Mesendoderm (in vitro differentiated cells): ENCODE data around the gene SIGLEC11.

ENCODE experiments used
- DNase-seq: peaks from one replicate; pipeline ENCODE4 v3.0.0; 2013
- H2AK5ac ChIP-seq: 2 replicates; pipeline ENCODE4 v1.6.1; 2013; ENCODE audit warnings: low read length, inconsistent platforms
- H2BK120ac ChIP-seq: 2 replicates; pipeline ENCODE4 v1.6.1; 2013; ENCODE audit warnings: low read depth, mild to moderate bottlenecking, low read length, moderate library complexity, mixed read lengths
- H2BK15ac ChIP-seq: replicated peaks from 2 replicates; pipeline ENCODE4 v1.6.1; 2013; ENCODE audit warnings: low read depth, mild to moderate bottlenecking, moderate library complexity
- H2BK5ac ChIP-seq: 2 replicates; pipeline ENCODE4 v1.6.1; 2013; ENCODE audit warnings: low read length, inconsistent platforms
- H3K18ac ChIP-seq: 2 replicates; pipeline ENCODE4 v1.6.1; 2013; ENCODE audit warnings: mild to moderate bottlenecking, low read length, mixed read lengths
- H3K23ac ChIP-seq: one replicate; pipeline ENCODE4 v1.6.1; 2013; ENCODE audit warnings: low read length
- H3K27ac ChIP-seq: 2 replicates; pipeline ENCODE4 v1.5.1; 2013; ENCODE audit warnings: low read depth, mild to moderate bottlenecking, inconsistent platforms, low read length, moderate library complexity
- H3K27me3 ChIP-seq: 2 replicates; pipeline ENCODE4 v1.6.1; 2013; ENCODE audit warnings: low read length, control low read depth, mild to moderate bottlenecking, inconsistent platforms; ENCODE audit not compliant: insufficient read depth, poor library complexity
- H3K36me3 ChIP-seq: 2 replicates; pipeline ENCODE4 v1.6.1; 2013; ENCODE audit warnings: low read length, inconsistent platforms; ENCODE audit not compliant: control insufficient read depth, insufficient read depth
- H3K4ac ChIP-seq: one replicate; pipeline ENCODE4 v1.6.1; 2013; ENCODE audit warnings: low read depth, mild to moderate bottlenecking, low read length, moderate library complexity
- H3K4me1 ChIP-seq: 2 replicates; pipeline ENCODE4 v1.6.1; 2013; ENCODE audit warnings: low read depth, low read length, inconsistent platforms; ENCODE audit not compliant: control insufficient read depth
- H3K4me2 ChIP-seq: 2 replicates; pipeline ENCODE4 v1.6.1; 2013; ENCODE audit warnings: low read length
- H3K4me3 ChIP-seq: 2 replicates; pipeline ENCODE4 v1.5.1; 2013; ENCODE audit warnings: mild to moderate bottlenecking, low read length
- H3K56ac ChIP-seq: one replicate; pipeline ENCODE4 v1.6.1; 2013; ENCODE audit warnings: low read length
- H3K79me1 ChIP-seq: 2 replicates; pipeline ENCODE4 v1.6.1; 2013; ENCODE audit warnings: low read length, inconsistent platforms
- H3K79me2 ChIP-seq: 2 replicates; pipeline ENCODE4 v1.6.1; 2013; ENCODE audit warnings: mild to moderate bottlenecking, low read length; ENCODE audit not compliant: control insufficient read depth, insufficient read depth
- H3K9ac ChIP-seq: 2 replicates; pipeline ENCODE4 v1.6.1; 2013; ENCODE audit warnings: low read length, inconsistent platforms
- H4K5ac ChIP-seq: one replicate; pipeline ENCODE4 v1.6.1; 2013; ENCODE audit warnings: low read length
- H4K8ac ChIP-seq: one replicate; pipeline ENCODE4 v1.6.1; 2013; ENCODE audit warnings: low read depth, mild to moderate bottlenecking, control low read depth, low read length, moderate library complexity
- WGBS: extraction: QIAGEN DNeasy Blood & Tissue Kit; methylation state at CpG from one replicate; pipeline ENCODE4 v1.1.7; 2013; ENCODE audit warnings: low lambda C conversion rate, missing lambda C conversion rate; ENCODE audit not compliant: insufficient coverage; ENCODE audit errors: extremely low coverage; 5-methylcytosine and 5-hydroxymethylcytosine counted together

The SIGLEC11 gene

DNA sequence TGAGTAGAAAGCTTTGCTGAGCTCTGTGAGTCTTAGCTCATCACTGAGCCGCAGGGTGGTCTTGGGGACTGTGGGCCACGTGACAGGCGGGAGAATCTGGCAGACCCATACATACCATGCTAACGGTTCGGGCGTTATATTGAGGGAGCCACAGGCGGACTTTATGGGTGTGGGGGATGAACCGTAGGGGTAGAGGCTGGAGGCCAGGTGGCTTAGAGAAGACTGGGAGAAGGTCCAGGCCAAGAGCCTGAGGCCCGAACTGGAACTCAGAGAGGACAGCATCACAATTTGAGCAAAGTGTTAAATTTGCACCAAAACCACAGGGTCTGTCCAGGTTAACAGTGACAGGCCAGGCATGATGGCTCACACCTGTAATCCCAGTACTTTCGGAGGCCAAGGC is 47.3 kb downstream of the SIGLEC11 start:
- H4K5ac ChIP-seq: no peak overlapping the region
- no CpG with 5 or more reads among the region's 10 CpGs for WGBS

DNA sequence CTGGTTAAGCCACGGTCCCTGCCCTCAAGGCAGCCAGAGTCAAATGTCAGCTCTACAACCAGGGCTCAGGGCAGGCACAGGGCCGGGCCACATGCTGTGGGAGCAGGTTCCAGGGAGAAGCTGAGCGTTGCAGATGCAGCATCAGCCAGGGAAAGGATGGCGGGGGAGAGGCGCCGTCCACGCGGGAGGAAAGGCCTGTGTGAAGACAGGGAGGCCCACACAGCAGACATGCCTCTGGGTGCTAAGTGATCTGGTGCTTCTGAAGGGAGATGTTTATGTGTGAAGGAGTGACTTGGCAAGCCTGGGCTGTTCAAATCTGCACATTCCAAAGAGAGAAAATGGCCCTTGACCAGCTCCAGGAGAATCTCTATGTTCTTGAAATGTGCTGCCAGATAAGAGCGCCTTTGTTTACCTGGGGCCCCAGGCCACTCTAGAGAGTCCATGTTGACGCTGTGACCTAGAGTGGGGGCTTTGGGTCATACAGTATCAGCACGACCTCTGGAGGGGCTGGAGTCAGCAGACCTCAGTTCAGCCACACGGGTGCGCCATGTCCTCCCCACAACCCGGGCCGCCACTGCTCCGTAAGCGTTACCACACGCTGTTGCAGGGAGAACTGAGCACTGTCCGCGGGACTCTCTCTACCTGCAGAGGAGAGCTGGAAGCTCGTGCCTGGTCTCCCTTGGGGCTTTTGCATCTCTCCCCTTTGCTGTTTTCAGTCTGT is 47.8 kb downstream of the SIGLEC11 start:
- H2AK5ac ChIP-seq: no peak overlapping the region
- no peak overlapping the region for H2BK5ac ChIP-seq
- H3K4ac ChIP-seq: no peak overlapping the region
- no peak overlapping the region for H3K18ac ChIP-seq
- H3K4me3 ChIP-seq: no peak overlapping the region
- no peaks in the 10 kb centered on the region for H3K4me1 ChIP-seq
- peaks cover 18% of the 10 kb centered on the region for H3K79me2 ChIP-seq
- H3K79me1 ChIP-seq: peaks cover 21% of the 10 kb centered on the region
- H3K36me3 ChIP-seq: peaks cover 24% of the 10 kb centered on the region
- H4K8ac ChIP-seq: no peak overlapping the region
- H2BK15ac ChIP-seq: no peak overlapping the region
- no peak overlapping the region for H3K4me2 ChIP-seq
- no CpG with 5 or more reads among the region's 21 CpGs for WGBS
- DNase-seq: peak; percentile 53
- H3K27ac ChIP-seq: no peak overlapping the region
- H4K5ac ChIP-seq: no peak overlapping the region
- no peak overlapping the region for H3K9ac ChIP-seq
- no peak overlapping the region for H3K56ac ChIP-seq
- no peak overlapping the region for H2BK120ac ChIP-seq
- no peaks in the 10 kb centered on the region for H3K27me3 ChIP-seq
- no peak overlapping the region for H3K23ac ChIP-seq

More for the DNA sequence above, 47.3 kb downstream of the SIGLEC11 start:
- no peak overlapping the region for H3K4me3 ChIP-seq
- H3K4me1 ChIP-seq: no peaks in the 10 kb centered on the region
- no peak overlapping the region for H3K18ac ChIP-seq
- H3K9ac ChIP-seq: no peak overlapping the region
- H3K27ac ChIP-seq: no peak overlapping the region
- peaks cover 21% of the 10 kb centered on the region for H3K79me2 ChIP-seq
- no peak overlapping the region for H2AK5ac ChIP-seq
- H3K4me2 ChIP-seq: no peak overlapping the region
- no peak overlapping the region for H4K8ac ChIP-seq
- no peaks in the 10 kb centered on the region for H3K27me3 ChIP-seq
- no peak overlapping the region for H2BK120ac ChIP-seq
- H2BK5ac ChIP-seq: no peak overlapping the region
- DNase-seq: no peak
- no peak overlapping the region for H2BK15ac ChIP-seq
- H3K4ac ChIP-seq: no peak overlapping the region
- H3K36me3 ChIP-seq: peaks cover 22% of the 10 kb centered on the region
- H3K79me1 ChIP-seq: peaks cover 24% of the 10 kb centered on the region
- H3K56ac ChIP-seq: no peak overlapping the region
- H3K23ac ChIP-seq: no peak overlapping the region

DNA sequence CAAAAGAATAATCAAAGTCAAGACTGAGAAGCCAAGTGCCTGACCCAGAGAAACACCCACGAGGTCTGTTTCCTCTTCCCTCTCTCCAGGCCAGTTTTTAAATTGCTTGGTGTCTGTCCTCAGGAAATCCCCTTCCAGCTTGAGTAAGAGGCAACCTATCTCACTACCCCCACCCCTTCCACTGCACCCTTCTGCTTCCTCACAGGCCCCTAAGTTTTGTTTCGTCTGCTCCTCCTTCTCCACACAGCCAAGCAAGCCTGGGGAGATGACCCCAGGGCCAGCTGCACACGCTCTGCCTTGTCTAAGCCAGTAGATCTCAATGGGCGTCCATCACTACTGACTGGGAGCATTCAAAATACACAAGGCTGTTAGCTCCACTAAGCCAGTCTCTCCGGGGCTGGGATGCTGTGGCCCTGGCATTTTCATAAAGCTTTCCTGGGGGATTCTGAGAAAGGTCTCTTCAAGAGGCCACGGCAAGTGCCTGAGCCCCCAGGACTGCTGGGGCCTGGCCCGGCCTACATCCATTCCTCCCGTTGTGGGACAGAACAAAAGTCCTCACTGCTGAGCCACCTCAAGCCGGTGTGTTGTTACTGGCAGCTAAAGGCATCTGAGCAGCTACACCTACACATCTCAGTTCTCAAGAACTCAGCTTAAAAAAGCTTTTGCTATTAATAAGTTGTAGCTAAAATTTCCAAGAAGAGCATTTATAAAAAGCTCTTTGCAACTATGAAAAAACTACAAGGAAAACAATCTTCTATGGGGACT is 49.4 kb downstream of the SIGLEC11 start:
- Histone ChIP-seq H2BK5ac (no peak overlapping the region), H3K79me2 (peaks cover 11% of the 10 kb centered on the region), H3K27me3 (no peaks in the 10 kb centered on the region), H3K4ac (no peak overlapping the region), H3K36me3 (peaks cover 27% of the 10 kb centered on the region), H2BK120ac (no peak overlapping the region), H3K9ac (no peak overlapping the region), H3K56ac (no peak overlapping the region), H3K79me1 (peaks cover 18% of the 10 kb centered on the region), H3K4me2 (no peak overlapping the region), H4K8ac (no peak overlapping the region), H4K5ac (no peak overlapping the region), H3K4me1 (no peaks in the 10 kb centered on the region), H2AK5ac (no peak overlapping the region), H3K18ac (no peak overlapping the region), H3K27ac (no peak overlapping the region), H3K4me3 (no peak overlapping the region), H3K23ac (no peak overlapping the region), H2BK15ac (no peak overlapping the region)
- no peak for DNase-seq
- WGBS: no CpG with 5 or more reads among the region's 9 CpGs

DNA sequence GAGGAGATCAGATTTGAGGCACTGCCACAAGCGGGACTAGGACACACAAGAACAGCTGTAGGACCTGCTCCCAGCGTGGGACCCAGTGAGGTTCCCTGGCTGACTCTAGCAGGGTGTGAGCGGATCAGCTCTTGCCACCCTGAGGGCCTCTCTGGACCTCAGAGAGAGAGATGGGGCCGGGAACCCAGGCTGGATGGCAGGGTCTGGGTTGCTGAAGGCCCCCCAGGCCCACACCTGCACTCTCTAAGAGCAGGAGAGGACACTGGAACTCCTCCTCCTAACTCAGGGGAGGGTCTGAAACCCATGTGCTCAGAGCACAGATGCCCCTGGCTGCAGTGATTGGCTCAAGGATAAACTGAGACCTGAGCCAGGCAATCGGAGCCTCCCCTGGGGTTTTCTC is 50.8 kb downstream of the SIGLEC11 start:
- Histone ChIP-seq H3K36me3 (peaks cover 20% of the 10 kb centered on the region), H3K56ac (no peak overlapping the region), H3K4me3 (no peak overlapping the region)

DNA sequence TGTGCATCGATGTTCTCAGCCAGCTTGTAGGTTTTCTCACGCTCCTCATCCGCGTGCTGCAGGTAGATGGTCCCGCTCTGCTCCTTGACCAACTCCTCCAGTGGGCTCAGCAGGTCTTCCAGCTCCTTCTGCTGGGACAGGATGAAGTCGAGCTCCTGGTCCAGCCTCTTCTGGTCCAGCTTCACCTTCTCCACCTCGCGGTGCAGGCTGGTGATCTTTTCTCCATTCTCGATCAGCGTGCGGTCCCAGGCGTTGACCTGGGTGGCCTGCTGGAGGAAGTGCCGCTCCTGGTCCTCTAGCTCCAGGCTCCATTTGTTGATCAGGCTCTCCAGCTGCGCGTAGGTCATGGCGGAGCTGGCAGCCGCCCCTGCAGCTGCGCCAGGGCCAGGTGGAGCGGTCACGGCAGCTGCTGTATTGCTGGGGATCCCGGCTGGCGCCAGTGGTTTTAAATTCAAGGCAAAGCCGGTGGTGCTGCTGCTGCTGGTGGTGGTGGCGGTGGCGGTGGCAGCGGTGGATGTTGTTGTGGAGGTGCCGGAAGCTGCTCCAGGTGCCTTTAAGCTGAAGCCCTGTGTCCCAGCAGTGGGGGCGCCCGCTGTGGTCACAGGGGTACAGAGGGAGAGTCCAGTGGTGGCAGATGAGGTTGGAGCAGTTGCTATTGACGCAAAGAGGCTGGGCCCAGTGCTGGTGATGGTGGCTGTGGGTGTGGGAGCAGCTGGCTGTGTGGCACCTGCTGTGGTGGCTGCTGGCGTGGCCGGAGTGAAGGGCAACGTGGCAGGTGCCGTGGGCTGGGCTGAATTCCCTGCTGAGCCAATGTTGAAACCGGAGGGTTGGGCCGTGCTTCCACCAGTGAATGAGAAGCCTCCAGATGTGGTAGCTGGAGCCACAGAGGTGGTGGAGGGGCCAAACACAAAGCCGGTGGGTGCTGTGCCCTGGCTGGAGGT is 52.2 kb downstream of the SIGLEC11 start:
- H3K79me2 ChIP-seq: peaks cover 2% of the 10 kb centered on the region
- peaks cover 17% of the 10 kb centered on the region for H3K36me3 ChIP-seq
- H3K27ac ChIP-seq: no peak overlapping the region
- no peaks in the 10 kb centered on the region for H3K27me3 ChIP-seq
- no peak overlapping the region for H3K23ac ChIP-seq
- H3K4ac ChIP-seq: no peak overlapping the region
- H4K5ac ChIP-seq: no peak overlapping the region
- no peak overlapping the region for H3K18ac ChIP-seq
- H3K79me1 ChIP-seq: peaks cover 4% of the 10 kb centered on the region
- H2AK5ac ChIP-seq: no peak overlapping the region
- no peak overlapping the region for H2BK120ac ChIP-seq
- no peak overlapping the region for H3K9ac ChIP-seq
- H3K56ac ChIP-seq: no peak overlapping the region
- no peak overlapping the region for H2BK15ac ChIP-seq
- H4K8ac ChIP-seq: no peak overlapping the region
- WGBS: no CpG with 5 or more reads among the region's 37 CpGs
- H3K4me3 ChIP-seq: no peak overlapping the region
- no peak overlapping the region for H2BK5ac ChIP-seq
- H3K4me1 ChIP-seq: no peaks in the 10 kb centered on the region
- H3K4me2 ChIP-seq: no peak overlapping the region
- no peak for DNase-seq

More for the DNA sequence above, 50.8 kb downstream of the SIGLEC11 start:
- no peak overlapping the region for H3K27ac ChIP-seq
- no peak overlapping the region for H3K4ac ChIP-seq
- no peak overlapping the region for H4K8ac ChIP-seq
- H3K27me3 ChIP-seq: no peaks in the 10 kb centered on the region
- no peak overlapping the region for H3K4me2 ChIP-seq
- H3K18ac ChIP-seq: no peak overlapping the region
- H3K9ac ChIP-seq: no peak overlapping the region
- no peak for DNase-seq
- WGBS: no CpG with 5 or more reads among the region's 5 CpGs
- no peak overlapping the region for H2BK5ac ChIP-seq
- H4K5ac ChIP-seq: no peak overlapping the region
- H2AK5ac ChIP-seq: no peak overlapping the region
- no peaks in the 10 kb centered on the region for H3K4me1 ChIP-seq
- H3K79me2 ChIP-seq: peaks cover 4% of the 10 kb centered on the region
- H3K79me1 ChIP-seq: peaks cover 9% of the 10 kb centered on the region
- no peak overlapping the region for H2BK120ac ChIP-seq
- H2BK15ac ChIP-seq: no peak overlapping the region
- H3K23ac ChIP-seq: no peak overlapping the region
